MCF 10A (cell line): Measurements from ENCODE around the gene PARD3B. TPM values are rescaled to one million over a fixed set of nuclear protein-coding genes. Genes with fewer than 3 reads are reported as not detected.

ENCODE experiments used
- BruUV-seq: library from RNA; stranded (reverse); fragments of 400-500 nt; replicated peaks from 2 replicates; lab custom pipeline; 2021; lab: Mats Ljungman, UMichigan
- CTCF ChIA-PET: fragments of 300-600 bp; sonication (Branson Sonifier 250); formaldehyde crosslinking; extraction: SDS; loops from one replicate; lab custom pipeline; 2021; ENCODE audit warnings: antibody characterized with exemption, inconsistent platforms; lab: Yijun Ruan, JAX
- POLR2A ChIA-PET: fragments of 300-600, 350-650 bp; sonication (Branson Sonifier 250); formaldehyde crosslinking; extraction: SDS; loops from one replicate; lab custom pipeline; 2020; ENCODE audit warnings: antibody characterized with exemption, inconsistent platforms; lab: Yijun Ruan, JAX
- DNase-seq: peaks from one replicate; pipeline ENCODE4 v3.0.0-alpha.2; 2018; ENCODE audit not compliant: unreplicated experiment
- H3K27ac Mint-ChIP-seq: one replicate; pipeline ENCODE4 v1.8.0; 2022; ENCODE audit warnings: mild to moderate bottlenecking, low read depth, mixed read lengths; ENCODE audit not compliant: unreplicated experiment
- H3K27me3 Mint-ChIP-seq: one replicate; pipeline ENCODE4 v1.8.0; 2022; ENCODE audit warnings: mixed read lengths; ENCODE audit not compliant: insufficient read depth, unreplicated experiment
- H3K36me3 Mint-ChIP-seq: one replicate; pipeline ENCODE4 v1.8.0; 2022; ENCODE audit warnings: mild to moderate bottlenecking, moderate library complexity, mixed read lengths; ENCODE audit not compliant: insufficient read depth, unreplicated experiment
- H3K4me1 Mint-ChIP-seq: one replicate; pipeline ENCODE4 v1.8.0; 2022; ENCODE audit warnings: mixed read lengths; ENCODE audit not compliant: insufficient read depth, unreplicated experiment
- H3K4me3 Mint-ChIP-seq: one replicate; pipeline ENCODE4 v1.8.0; 2022; ENCODE audit warnings: mild to moderate bottlenecking, moderate library complexity, mixed read lengths; ENCODE audit not compliant: unreplicated experiment
- H3K9me3 Mint-ChIP-seq: one replicate; pipeline ENCODE4 v1.8.0; 2022; ENCODE audit warnings: mixed read lengths; ENCODE audit not compliant: unreplicated experiment
- CTCF ChIP-seq: fragments of 200-600 bp; IDR thresholded peaks from one replicate; pipeline ENCODE4 v1.8.0; 2022; ENCODE audit warnings: antibody characterized with exemption, mild to moderate bottlenecking; ENCODE audit not compliant: unreplicated experiment
- intact Hi-C: fragments of 100-400 bp; cut with micrococcal nuclease; formaldehyde crosslinking; loops from 2 replicates; pipeline ENCODE4 v1.14.1; 2022
- total RNA-seq: library from RNA; stranded (reverse); gene quantifications from 2 replicates; pipeline ENCODE4 v1.2.3, GENCODE V29; 2022

Gene PARD3B
- total RNA-seq, 1 experiment from 2014 or later = 11.6 TPM

GRCh38 chr2:204645018-204645773 lies 99.9 kb downstream of the PARD3B start:
- ChIA-PET CTCF (no interaction called here), POLR2A (interaction anchor here (2.2 kb wide), 1 partner anchor 9 kb away, joined by 8 read pairs; no protein-coding TSS in a partner anchor)
- peak; percentile 28 for DNase-seq
- no TSS peak for BruUV-seq
- H3K4me3 Mint-ChIP-seq = no peak overlapping the region
- H3K27ac Mint-ChIP-seq = peak overlapping the region; percentile 55
- no peak for TF ChIP-seq CTCF
- H3K27me3 Mint-ChIP-seq = no peaks in the 10 kb centered on the region
- no peaks in the 10 kb centered on the region for H3K36me3 Mint-ChIP-seq
- H3K4me1 Mint-ChIP-seq = peaks cover 19% of the 10 kb centered on the region
- intact Hi-C loops = no loop called here
- H3K9me3 Mint-ChIP-seq = no peaks in the 10 kb centered on the region

DNA sequence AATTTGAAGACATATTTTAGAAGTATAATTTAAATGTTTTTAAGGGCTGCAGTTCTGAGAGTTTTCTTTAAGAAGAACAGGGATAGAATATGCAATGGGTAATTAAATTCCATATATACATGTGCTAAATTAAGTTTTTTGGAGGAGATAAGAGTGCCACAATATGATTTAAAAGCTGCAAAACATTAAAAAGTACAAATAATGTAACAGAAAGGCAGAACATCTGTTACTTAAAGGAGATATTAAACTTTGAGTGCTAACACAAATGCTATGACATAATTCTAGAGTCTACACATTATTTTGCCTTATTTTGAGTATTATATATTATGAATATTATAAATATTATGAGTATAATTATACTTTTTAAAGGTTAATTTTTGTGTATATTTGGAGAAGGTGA lies 102.4 kb downstream of the PARD3B start:
- BruUV-seq = no TSS peak
- ChIA-PET POLR2A (no interaction called here), CTCF (no interaction called here)
- Mint-ChIP-seq H3K27me3 (no peaks in the 10 kb centered on the region), H3K9me3 (peaks cover 9% of the 10 kb centered on the region), H3K36me3 (no peaks in the 10 kb centered on the region), H3K4me1 (peaks cover 19% of the 10 kb centered on the region), H3K4me3 (no peak overlapping the region), H3K27ac (no peak overlapping the region)
- intact Hi-C loops = no loop called here
- DNase-seq = no peak
- TF ChIP-seq CTCF = no peak

DNA sequence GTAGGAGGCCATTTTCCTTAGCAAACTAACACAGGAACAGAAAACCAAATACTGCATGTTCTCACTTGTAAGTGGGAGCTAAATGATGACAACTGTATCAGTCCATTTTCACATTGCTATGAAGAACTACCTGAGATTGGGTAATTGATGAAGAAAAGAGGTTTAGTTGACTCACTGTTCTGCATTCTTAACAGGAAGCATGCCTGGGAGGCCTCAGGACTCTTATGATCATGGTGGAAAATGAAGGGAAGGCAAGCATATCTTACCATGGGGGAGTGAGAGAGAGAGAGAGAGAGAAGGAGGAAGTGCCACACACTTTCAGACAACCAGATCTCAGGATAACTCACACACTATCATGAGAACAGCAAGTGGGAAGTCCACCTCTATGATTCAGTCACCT lies 105.3 kb downstream of the PARD3B start:
- DNase-seq = no peak
- no peaks in the 10 kb centered on the region for H3K27me3 Mint-ChIP-seq
- no peaks in the 10 kb centered on the region for H3K36me3 Mint-ChIP-seq
- H3K27ac Mint-ChIP-seq = no peak overlapping the region
- ChIA-PET CTCF (no interaction called here), POLR2A (interaction anchor here (0.7 kb wide), 1 partner anchor 51 kb away, joined by 3 read pairs; no protein-coding TSS in a partner anchor)
- no TSS peak for BruUV-seq
- TF ChIP-seq CTCF = no peak
- H3K4me3 Mint-ChIP-seq = no peak overlapping the region
- H3K4me1 Mint-ChIP-seq = peaks cover 23% of the 10 kb centered on the region
- intact Hi-C loops = no loop called here
- peaks cover 12% of the 10 kb centered on the region for H3K9me3 Mint-ChIP-seq

DNA sequence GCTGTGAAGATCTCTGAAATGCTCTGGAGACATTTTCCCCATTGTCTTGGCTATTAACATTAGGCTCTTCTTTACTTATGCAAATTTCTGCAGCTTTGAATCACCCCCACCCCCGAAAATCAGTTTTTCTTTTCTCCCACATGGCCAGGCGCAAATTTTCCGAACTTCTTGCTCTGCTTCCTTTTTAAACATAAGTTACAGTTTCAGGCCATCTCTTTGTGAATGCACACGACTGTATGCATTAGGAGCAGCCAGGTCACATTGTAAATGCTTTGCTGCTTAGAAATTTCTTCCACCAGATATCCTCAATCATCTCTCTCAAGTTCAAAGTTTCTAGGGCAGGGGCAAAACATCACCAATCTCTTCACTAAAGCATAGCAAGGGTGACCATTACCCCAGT lies 106.8 kb downstream of the PARD3B start:
- no peak for DNase-seq
- H3K36me3 Mint-ChIP-seq = no peaks in the 10 kb centered on the region
- no peaks in the 10 kb centered on the region for H3K27me3 Mint-ChIP-seq
- peaks cover 22% of the 10 kb centered on the region for H3K4me1 Mint-ChIP-seq
- TF ChIP-seq CTCF = no peak
- no peak overlapping the region for H3K27ac Mint-ChIP-seq
- ChIA-PET CTCF (no interaction called here), POLR2A (interaction anchor here (0.6 kb wide), 1 partner anchor 708 kb away, joined by 3 read pairs; no protein-coding TSS in a partner anchor)
- intact Hi-C loops = no loop called here
- H3K9me3 Mint-ChIP-seq = peaks cover 12% of the 10 kb centered on the region
- BruUV-seq = no TSS peak
- no peak overlapping the region for H3K4me3 Mint-ChIP-seq
